Mammary epithelial cell (primary cell): Measurements from ENCODE around the gene NET1.

Experiments used
- EZH2 ChIP-seq: IDR thresholded peaks from 2 replicates; pipeline ENCODE4 v1.6.1; 2012; ENCODE audit warnings: low read length, inconsistent platforms, borderline replicate concordance
- TF ChIP-seq, protein P1 (sequence below), 2 donors: IDR thresholded peaks in 1 of 2; conservative IDR thresholded peaks in 1 of 2; 2 replicates each; pipeline ENCODE4 v1.5.1; 2011 to 2012; ENCODE audit warnings: inconsistent platforms in 2 of 2, low read length in 2 of 2, mild to moderate bottlenecking in 2 of 2, control low read depth in 1 of 2, low read depth in 1 of 2; ENCODE audit not compliant: insufficient read depth in 1 of 2; ENCODE audit errors: extremely low read depth in 1 of 2

DNA sequence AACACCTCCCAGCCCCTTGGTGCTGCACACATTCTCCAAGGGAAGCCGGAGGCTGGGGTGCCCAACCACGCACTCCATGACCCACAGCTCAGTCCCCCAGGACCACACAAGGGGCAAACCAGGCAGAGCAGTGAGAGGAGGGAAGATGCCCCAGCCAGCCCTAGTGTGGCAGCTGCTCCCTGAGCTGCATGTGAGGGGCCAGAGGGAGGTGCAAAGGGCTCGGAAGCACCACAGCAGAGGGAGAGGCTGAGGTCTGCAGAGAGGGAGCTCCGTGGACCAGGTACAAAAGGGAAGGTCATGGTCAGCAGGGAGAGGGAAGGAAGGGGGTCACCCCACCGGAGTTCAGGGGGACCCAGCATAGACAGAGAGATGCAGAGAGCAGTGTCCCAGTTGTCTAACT is 88.6 kb downstream of the NET1 start:
- TF ChIP-seq, protein P1, sequence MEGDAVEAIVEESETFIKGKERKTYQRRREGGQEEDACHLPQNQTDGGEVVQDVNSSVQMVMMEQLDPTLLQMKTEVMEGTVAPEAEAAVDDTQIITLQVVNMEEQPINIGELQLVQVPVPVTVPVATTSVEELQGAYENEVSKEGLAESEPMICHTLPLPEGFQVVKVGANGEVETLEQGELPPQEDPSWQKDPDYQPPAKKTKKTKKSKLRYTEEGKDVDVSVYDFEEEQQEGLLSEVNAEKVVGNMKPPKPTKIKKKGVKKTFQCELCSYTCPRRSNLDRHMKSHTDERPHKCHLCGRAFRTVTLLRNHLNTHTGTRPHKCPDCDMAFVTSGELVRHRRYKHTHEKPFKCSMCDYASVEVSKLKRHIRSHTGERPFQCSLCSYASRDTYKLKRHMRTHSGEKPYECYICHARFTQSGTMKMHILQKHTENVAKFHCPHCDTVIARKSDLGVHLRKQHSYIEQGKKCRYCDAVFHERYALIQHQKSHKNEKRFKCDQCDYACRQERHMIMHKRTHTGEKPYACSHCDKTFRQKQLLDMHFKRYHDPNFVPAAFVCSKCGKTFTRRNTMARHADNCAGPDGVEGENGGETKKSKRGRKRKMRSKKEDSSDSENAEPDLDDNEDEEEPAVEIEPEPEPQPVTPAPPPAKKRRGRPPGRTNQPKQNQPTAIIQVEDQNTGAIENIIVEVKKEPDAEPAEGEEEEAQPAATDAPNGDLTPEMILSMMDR (conservative IDR thresholded peaks at IDR 0.05 in 1 of 2, IDR thresholded peaks at IDR 0.05 in 1 of 2; ENCODE audit: extremely low read depth in 1 of 2, insufficient read depth in 1 of 2, low read depth in 1 of 2, low read length in 2 of 2) = no peak
- TF ChIP-seq EZH2 = no peak
